DOHH2 (cell line): ENCODE measurements around the gene SH2D2A.

ENCODE experiments used
- CTCF ChIP-seq: fragments of 200-600 bp; sonication (generic); IDR thresholded peaks from one replicate; pipeline ENCODE4 v1.5.1; 2014; ENCODE audit warnings: antibody characterized with exemption, mild to moderate bottlenecking, low read depth, low read length; ENCODE audit not compliant: poor library complexity, severe bottlenecking
- EZH2phosphoT487 ChIP-seq: fragments of 200-600 bp; sonication (generic); IDR thresholded peaks from 2 replicates; pipeline ENCODE4 v1.6.1; 2017; ENCODE audit warnings: borderline replicate concordance, mild to moderate bottlenecking, antibody characterized with exemption, low read length, moderate library complexity, mixed read lengths

DNA sequence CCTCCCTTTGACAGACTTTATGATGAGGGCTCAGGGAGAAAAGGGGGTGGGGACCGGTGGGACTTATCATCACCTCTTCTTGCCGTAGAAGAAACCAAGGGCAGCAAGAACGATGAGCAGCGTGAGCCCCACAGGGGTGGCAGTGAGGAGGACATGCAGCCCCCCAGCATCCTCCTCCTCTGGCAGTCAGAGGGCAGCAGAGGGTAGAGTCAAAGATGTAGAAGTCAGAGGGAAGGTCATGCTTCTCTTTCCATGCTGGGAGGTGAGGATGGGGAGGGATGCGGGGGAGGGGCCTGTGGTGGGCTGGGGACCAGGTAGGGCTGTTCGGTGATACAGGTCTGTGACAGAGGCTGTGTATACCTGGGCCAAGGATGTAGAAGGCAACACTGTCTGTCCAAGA is 27.5 kb upstream of the SH2D2A start:
- TF ChIP-seq CTCF (no peak), EZH2phosphoT487 (no peak)
